Mucosa of gallbladder (tissue), 1 donor: Measurements from ENCODE around the gene COX7A2. TPM values are rescaled to one million over a fixed set of nuclear protein-coding genes. Genes with fewer than 3 reads are reported as not detected.

Source experiments
- DNase-seq: peaks from one replicate; pipeline ENCODE4 v3.0.0-alpha.2; 2020; ENCODE audit warnings: low spot score
- total RNA-seq: library from RNA; stranded (reverse); gene quantifications from one replicate; pipeline ENCODE4 v1.2.1, GENCODE V29; 2021
- donor health status: DM: no; HTN: no; CAD: no.

Gene COX7A2
- total RNA-seq, 1 donor from 2014 or later, result 376 TPM

- DNase-seq, result no peak
Measured at GRCh38 chr6:75220357-75220756, 23.2 kb downstream of the COX7A2 start.

DNA sequence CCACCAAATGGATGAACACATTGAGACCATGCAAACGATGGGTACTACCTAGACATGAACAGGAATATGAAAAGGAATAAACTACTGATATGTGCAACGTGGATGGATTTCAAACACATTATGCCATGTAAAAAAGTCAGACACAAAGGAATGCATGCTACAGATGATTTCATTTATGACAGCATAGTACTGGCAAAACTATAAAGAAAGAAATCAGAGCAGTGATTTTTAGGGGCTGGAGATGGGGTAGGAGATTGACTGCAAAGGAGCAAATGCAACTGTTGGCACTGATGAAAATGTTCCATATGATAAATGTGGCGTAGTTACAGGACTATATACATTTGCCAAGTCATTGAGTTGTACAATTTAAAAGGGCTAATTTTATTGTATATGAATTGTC is 24.3 kb downstream of the COX7A2 start:
- no peak for DNase-seq

DNA sequence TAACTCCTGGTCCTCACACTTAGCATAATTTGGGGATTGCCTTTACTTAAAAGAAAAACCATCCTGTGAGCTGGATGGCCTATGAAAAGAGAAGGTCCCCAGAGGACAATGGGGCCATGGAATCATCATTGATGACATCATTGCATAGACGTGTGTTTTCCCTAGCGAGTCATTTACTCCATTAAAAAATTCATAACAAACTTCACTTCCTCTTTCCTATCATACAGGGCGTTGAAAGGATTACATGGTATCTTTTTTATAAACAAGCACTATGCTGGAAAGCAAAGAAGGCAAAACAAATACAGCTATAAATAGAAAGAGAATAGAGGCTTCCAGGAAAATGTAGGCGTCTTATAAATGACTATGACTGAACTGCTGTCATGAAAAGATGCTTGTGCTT is 26.4 kb downstream of the COX7A2 start:
- no peak for DNase-seq

- DNase-seq, result no peak
Measured at GRCh38 chr6:75215291-75215690, 28.3 kb downstream of the COX7A2 start.

DNA sequence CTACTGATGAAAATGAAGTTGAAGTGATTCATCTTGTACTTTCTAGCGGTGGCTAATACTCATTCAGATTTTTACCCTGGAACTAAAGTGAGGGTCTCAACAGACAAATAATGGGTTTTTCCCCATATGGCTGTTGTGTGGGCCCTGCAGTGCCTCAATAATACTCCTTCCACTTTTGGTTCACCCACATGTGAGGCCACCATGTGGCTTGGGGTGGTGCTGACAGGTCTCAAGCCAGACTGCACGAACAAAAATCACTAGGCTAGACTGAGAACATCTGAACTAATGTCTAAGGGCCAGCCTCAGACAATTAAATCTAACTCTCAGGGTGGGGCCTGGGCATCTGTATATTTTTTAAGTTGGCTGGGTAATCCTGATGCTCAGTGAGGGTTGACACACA is 29.9 kb downstream of the COX7A2 start:
- no peak for DNase-seq

DNA sequence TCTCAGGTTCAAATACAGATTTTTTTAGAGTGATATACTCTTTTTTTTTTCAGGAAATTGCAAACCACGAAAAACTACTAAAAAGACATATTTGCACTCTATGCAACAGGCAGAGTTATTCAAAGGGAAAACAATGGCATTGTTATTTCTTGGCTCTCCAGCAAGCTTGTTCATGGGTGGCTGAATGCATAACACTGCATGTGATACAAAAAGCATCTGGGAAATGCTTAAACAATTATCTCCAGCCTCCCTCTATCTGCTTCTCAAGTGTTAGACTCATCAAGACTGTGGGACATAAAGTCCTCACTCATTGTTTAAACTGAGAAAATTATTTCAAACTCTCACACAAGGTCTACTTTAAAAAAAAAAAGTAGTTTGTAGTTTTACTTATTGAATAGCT is 30.5 kb downstream of the COX7A2 start:
- no peak for DNase-seq

GRCh38 chr6:75211920-75212590 is 31.5 kb downstream of the COX7A2 start:
- no peak for DNase-seq

DNA sequence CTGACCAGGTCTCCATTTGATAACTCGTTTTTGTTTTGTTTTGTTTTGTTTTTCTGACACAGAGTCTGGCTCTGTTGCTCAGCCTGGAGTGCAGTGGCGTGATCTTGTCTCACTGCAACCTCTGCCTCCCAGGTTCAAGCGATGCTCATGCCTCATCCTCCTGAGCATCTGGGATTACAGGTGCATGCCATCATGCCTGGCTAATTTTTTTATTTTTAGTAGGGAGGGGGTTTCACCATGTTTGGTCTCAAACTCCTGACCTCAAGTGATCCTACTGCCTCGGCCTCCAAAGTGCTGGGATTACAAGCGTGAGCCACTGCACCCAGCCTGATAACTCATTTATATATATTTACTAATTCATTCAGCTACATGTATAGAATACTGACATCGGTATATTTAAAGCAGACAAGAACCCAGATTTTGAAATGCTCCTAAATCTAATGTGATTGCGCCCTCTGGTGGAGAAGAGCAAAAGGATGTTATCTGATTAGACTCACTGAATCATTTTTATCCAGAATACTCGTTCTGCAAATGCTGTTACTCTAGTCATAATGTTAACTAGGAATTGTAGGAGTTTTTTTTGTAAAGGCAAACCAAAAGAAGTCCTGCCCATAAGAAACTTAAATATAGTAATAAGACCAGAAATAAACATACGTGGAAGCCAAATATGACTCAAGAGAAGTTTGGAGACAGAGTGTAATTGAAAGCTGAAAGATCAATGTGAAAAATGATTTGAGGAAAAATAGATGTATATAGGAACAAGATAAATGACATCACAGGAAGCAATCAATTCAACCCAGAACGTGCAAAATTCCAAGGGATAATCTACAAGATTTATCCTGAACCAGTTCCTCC is 32.5 kb downstream of the COX7A2 start:
- DNase-seq, result peak; percentile 61

DNA sequence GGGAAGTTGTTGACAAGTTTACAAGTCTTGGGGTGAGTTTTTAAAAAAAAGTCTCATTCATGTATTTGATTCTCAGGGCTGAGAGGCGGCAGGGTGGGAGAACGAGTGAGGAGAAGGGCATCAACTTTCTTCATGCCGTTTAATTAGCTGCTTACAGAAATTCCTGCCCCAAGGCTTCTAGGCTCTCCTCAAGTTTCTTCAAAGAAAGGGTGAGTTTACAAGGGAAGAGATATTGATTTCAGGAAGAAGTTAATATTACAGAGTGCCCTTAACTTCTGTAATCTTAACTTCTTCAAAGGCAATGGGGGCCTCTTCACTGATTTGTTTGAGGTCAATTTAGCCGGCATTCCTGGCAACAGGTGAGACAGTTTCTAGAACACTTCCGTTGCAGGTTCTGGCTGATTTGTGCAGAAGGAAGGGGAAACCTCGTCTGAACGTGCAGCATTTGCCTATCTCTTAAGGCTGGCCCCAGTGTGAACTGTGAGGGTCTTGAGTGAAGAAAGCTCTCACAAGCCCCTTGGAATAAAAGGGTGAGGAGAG is 34.3 kb downstream of the COX7A2 start:
- no peak for DNase-seq

DNA sequence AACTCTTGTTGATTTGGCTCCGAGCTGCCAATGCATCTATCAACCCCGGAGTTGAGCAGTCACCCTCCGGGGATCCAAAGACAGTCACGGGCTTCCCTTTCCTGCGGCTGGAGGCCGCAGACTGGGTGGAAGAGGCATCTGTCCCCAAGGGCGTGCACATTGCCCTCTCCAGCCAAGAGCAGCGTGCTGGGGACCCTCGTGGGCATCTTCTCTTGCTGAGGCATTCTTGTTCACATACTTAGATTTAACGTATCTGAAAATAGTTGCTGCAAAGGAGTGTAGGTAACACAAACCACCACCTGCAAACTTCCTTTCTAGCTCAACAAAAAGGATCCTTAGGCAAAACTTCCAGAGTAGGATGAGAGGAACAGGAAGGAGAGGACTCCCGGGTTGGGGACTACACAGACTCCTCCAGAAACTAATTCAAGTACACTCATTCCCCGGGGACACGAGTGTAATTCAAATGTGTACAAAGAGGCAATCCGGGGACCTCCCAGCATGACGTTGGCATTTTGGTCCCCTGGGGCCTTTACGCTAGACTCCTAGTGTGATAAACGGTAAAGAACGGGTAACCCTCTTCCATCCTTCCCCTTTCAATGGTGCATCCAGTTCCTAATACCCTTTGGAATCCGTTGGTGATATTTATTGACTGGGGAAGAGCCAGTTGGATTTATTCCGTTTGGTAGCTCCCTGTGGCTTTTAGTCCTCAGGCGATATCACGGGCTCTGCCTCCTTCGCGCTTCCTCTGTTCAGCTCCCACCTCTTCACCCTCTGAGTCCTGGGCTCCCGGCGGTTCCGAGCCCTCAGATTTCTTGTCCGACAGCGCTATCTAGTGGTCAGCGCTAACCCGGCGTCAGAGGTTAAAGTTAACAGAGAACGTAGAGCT is 35.1 kb downstream of the COX7A2 start:
- peak; percentile 88 for DNase-seq

DNA sequence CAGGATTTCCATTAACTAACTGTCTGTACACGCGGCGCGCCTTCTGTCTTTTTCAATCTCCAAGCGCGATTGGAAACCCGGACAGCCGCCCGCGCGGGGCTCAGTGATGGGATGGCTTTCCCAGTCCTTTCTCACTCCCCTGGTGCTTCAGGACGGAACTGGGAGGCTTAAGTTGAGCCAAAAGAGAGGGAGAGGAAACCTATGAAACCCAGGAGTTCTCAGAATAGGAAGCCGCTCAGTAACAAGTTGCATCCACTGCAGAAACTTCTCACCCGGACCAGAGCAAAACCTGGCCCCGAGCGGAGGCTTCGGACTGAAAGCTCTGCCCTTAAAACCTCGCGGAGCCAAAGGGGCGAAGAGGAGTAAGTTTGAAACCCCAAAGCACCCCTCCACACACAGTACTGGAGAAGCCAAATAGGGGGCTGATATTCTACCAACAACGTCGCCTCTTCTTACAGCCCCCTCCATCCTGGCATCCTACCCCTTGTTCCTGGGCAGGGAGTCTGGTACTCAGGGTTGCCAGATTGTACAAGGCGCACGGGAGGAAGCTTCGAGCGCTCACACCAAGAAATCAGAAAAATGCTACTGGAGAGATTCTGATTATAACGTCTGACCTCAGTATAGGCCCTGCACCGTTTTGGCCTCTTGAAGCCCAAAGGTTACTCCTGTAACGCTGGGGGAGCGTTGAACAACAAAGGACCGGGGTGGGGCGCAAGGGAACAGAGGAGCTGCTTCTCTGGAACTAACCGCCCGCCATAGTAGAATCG is 36.8 kb downstream of the COX7A2 start:
- DNase-seq, result no peak

DNA sequence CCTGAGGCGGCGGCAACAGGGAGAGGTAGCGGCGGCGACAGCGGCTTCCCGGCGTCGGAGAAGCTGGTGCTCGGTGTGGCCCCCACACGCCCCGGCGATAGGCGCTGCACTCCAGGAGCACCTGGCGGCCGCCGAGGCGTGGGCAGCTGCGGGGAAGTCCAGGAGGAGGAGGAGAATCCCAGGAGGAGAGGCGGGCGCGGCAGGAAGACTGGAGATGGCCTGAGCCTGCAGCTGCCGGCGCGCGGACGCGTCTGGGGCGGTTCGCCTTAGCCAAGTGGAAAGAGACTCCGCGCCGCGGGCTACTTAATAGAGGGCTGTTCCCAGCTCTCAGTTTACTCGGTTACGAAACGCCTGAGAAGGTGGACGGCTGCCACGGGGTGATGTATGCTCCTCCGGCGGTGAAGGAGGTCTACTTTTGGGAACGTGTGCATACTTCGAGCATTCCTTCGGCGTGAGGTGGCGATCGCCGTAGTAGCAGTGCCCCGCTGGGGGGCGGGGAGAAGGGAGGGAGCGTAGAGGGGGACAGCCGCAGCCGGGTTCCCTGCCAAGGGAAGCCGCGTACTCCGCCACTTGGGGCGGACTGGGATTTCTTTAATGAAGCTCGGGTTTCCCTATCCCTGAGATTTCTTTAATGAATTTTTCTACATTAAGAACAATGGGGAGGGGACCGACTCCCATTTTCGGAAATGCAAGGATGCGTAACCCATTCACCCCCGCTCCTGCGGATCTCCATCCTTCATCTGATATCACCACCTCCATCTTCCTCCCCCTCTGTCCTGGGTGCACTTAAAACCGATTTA is 37.6 kb downstream of the COX7A2 start, which contains the start of gene COL12A1:
Gene COL12A1, minus strand, starts transcription at position 278 of the 800 bp plus-strand sequence. CDS start 3,261 bp downstream, outside the sequence.
- DNase-seq, result peak; percentile 88

DNA sequence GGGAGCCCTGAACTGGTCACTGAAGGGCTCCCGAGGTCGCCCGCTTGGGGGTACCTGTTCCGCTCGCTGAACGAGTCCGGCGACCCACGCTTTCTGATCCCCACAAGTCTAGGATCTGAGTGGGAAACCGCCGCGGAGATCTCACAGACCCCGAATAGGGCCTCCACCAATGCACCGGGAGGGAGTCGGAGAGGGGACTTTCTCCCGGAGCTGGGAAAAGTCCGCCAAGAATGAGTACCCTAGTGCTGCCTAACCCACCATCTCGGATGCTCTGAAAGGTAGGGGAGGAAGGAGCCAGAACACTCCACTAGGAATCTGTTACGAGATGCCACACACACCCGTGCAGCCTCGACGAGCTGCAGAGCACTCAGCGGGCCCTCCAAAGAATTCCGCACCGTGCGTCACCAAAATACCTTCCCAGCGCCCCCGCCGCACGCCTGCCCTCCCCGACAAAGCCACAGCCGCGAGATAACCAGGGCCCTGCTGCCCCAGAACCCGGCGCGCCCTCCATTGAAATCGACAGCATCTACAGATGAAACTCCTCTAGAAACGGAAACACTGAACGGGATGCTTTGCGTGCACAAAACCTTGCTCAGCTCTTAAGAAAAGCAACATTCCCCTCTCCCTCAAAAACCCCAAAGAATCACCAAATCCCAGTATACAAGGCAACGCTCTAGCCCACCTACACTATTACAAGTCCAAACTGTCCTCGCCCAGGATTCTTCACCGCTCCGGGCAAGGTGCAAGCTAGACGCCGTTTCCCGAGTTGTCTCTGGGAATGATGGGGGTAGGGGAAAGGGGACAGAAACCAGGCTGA is 38.4 kb downstream of the COX7A2 start:
- no peak for DNase-seq

DNA sequence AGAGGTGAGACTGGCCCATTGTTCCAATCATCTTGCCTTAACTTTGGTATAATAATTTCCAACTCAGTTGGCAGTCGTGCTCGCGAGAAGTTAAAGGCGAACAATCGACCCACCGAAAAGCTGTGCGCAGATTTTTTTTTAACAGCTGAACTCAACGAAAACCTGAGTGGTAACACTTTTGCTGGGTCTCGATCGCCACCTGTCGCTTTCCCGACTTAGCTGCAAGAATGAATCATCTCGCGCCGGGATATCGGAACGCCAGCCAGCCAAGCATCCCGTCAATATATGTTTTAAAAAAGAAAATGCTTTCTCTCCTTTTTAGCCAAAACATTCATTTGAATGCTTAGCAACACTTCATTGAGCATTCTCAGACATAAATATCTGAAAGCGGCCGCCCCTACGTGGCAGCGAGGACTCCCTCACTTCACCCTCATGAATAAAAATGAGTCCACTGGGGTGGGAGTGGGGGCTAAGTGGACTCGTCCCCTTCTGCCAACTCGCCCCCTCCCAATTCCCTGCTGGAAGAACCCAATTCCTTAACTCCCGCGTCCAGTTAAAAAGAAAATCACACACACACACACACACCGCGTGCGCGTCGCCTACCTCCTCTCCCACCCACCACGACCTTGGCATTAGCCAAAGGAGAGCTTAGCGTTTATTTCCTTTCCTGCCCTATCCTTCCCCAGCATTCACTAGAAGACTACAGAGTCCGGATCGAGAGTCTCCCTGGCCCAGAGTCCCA is 39.2 kb downstream of the COX7A2 start:
- peak; percentile 76 for DNase-seq

DNA sequence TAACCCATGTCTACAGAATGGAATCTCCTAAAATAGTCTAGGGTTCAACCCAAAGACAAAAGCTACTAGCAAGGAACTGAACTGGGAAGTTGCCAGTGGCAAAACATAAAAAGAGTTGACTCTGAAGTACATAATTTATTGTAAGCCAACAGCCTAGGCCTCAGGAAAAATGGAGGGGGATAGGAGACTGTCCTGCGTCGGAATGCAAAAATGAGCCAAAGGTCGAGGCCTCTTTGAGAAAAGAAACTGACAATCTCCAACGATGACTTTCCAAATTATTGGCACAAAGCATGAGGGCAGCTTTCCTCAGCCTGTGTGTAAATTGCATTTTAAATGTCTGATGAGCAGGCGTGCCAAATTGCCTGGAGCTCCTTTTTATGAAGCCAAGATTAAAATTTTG is 39.9 kb downstream of the COX7A2 start:
- no peak for DNase-seq

GRCh38 chr6:75202676-75203131 is 40.9 kb downstream of the COX7A2 start:
- no peak for DNase-seq

DNA sequence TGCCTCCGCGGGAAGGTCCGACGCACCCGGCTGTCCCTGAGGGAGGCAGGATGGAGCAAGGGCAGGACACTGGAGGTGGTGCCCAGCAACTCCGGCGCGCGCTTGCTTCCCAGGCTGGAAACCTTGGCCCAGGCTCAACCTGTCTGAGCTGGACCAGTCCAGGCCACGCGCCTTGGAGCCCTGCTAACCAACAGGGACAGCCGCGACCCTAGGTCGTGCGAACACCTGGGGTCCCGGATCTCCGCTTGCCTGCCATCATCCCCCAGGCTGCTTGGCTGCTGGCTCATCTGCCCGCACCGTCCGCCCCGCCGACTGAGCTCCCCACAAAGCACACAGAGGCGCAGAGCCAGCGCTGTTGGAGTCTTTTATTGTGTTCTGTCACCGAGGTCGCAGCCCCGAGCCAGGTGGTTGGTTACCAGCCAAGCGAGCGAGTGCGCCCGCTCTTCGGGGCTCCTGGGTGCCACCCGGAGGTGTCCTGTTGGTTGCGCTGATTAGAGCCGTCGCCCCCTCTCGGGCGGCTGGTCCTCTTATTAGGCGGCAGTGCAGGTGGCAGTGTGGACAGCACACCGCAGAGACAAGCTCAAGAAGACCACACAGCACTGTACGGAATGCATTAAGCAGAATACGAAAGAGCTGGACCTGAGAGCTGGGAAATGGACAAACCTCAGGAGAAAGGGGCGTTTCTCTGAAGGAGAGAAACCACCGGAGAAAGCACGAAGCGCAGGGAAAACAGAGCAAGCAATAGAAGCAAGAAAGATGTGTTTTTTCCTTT is 41.5 kb downstream of the COX7A2 start:
- DNase-seq, result no peak

DNA sequence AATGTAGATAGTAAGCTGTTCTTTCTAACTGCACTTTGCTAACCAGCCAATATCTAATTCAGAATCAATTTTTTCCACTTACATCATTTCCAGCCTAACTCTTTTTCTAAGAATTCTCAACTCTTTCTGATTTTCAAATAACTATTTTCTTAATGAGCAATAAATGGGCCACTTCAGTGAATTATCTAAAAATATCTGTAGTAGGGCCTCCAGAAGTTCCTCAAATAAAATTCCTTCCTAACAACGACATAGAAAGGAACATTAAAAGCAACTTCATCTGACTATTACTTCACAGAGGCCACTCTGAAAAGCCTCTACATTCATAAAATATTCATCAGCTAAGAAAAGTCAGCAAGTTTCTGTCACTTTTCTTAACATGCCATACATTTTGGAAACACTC is 42.6 kb downstream of the COX7A2 start:
- no peak for DNase-seq
